Adipocyte (in vitro differentiated cells): ENCODE measurements around the gene SPDYE18.
"Not testable (repeated sequence)": the region's sequence is repeated elsewhere in the genome, so short reads cannot be mapped to it uniquely, and the experiment has no call there.

Source experiments
- DNase-seq: peaks from one replicate; pipeline ENCODE4 v3.0.0-alpha.2; 2015; ENCODE audit warnings: low read depth
- H3K27me3 ChIP-seq: replicated peaks from 2 replicates; pipeline ENCODE4 v1.7.0; 2013; ENCODE audit warnings: mild to moderate bottlenecking, low read length, moderate library complexity; ENCODE audit not compliant: control insufficient read depth, insufficient read depth
- H3K36me3 ChIP-seq: 2 replicates; pipeline ENCODE4 v1.7.0; 2013; ENCODE audit warnings: low read length, mild to moderate bottlenecking, moderate library complexity; ENCODE audit not compliant: control insufficient read depth, insufficient read depth, severe bottlenecking
- H3K4me1 ChIP-seq: 2 replicates; pipeline ENCODE4 v1.7.0; 2013; ENCODE audit warnings: mild to moderate bottlenecking, low read length, moderate library complexity; ENCODE audit not compliant: control insufficient read depth, insufficient read depth
- H3K4me3 ChIP-seq: 2 replicates; pipeline ENCODE4 v1.7.0; 2013; ENCODE audit warnings: mild to moderate bottlenecking, low read length, moderate library complexity
- H3K9ac ChIP-seq: 2 replicates; pipeline ENCODE4 v1.7.0; 2013; ENCODE audit warnings: mild to moderate bottlenecking, low read length, moderate library complexity
- H3K9me3 ChIP-seq: 2 replicates; pipeline ENCODE4 v1.7.0; 2013; ENCODE audit warnings: mild to moderate bottlenecking, low read length, moderate library complexity; ENCODE audit not compliant: control insufficient read depth

SPDYE18 gene

DNA sequence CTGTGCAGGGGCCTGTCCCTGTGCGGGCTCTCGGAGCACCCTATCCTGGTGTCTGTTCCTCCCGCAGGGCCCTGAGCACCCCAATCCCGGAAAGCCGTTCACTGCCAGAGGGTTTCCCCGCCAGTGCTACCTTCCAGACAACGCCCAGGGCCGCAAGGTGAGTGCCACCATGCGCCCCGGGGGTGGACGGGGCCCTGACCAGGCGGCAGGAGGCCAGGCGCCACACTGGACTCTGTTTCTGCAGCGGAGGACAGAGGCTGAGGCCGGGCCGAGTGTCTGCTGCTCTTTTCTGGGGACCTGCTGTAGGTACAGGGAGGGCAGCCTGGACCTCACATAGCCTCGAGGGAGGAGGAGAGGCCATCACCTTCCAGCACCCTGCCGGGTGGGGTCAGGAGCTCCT lies 58.2 kb downstream of the SPDYE18 start:
- H3K9me3 ChIP-seq, H3K4me1 ChIP-seq, H3K4me3 ChIP-seq, H3K9ac ChIP-seq, DNase-seq, H3K27me3 ChIP-seq, H3K36me3 ChIP-seq: not testable (repeated sequence)

DNA sequence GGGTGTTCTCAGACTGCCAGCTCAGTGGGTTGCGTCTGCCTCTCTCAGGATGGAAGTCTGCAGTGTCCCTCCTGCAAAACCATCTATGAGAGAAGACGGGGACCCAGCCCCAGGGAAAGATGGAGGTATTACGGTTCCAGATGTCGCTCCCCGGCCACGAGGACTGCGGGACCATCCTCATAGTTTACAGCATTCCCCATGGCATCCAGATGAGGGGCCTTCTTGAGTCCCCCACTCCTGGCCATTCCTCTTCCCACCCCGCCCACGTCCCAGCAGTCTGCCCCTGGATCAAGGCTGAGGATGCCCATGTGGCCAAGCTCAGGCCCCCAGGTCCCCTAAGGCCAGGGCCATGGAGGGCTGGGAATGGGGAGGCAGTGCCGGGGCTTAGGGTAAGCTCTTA lies 59.1 kb downstream of the SPDYE18 start:
- not testable (repeated sequence) for H3K36me3 ChIP-seq, H3K4me1 ChIP-seq, H3K4me3 ChIP-seq, DNase-seq, H3K9me3 ChIP-seq, H3K27me3 ChIP-seq, H3K9ac ChIP-seq

DNA sequence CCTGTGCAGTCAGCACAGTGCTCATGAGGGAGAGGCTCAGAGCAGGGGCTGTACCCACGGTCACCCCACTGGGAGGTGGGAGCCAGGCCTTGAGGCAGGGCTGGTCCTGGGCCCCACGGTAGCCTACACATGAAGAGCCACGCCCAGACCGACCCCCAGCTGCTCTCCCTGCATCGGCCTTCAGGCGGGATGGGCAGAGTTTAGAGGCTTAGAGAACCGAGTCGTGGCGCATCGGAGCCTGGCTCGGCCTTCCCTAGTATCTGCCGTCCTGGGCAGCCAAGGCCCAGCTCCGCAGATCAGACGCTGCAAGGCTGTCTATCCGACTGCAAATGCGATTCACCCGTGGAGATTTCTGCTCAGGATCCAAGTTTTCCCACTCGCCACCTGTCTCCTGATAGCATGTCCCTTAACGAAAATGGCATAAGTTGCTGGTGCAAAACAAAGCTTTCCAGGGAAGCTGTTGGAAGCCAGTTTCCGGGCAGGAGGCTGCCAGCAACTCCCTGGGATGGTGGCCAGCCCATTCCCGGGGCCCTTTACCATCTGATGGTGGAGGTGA lies 59.6 kb downstream of the SPDYE18 start:
- not testable (repeated sequence) for H3K27me3 ChIP-seq, H3K9ac ChIP-seq, H3K4me1 ChIP-seq, H3K36me3 ChIP-seq, H3K4me3 ChIP-seq, H3K9me3 ChIP-seq, DNase-seq

DNA sequence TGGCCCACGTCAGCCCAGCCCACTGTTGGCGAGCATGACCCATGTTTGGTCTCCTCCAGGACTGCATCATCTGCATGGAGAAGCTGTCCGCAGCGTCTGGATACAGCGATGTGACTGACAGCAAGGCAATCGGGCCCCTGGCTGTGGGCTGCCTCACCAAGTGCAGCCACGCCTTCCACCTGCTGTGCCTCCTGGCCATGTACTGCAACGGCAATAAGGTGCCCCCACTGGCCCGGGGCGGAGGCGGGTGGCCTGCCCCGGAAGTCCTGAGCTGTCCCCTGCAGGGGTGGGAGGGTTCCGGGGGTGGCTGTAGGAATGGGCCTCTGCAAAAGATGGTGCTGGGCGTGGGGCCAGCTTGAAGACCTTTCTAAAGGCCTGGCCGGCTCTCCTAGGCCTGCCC lies 60.3 kb downstream of the SPDYE18 start:
- H3K4me3 ChIP-seq, H3K4me1 ChIP-seq, H3K9me3 ChIP-seq, H3K36me3 ChIP-seq, H3K27me3 ChIP-seq, H3K9ac ChIP-seq, DNase-seq: not testable (repeated sequence)
